ENCODE data around the gene PUM2.
A peak's percentile ranks its signal among the peaks of the same experiment; 100 is the strongest.
"Not testable (repeated sequence)": the region's sequence is repeated elsewhere in the genome, so short reads cannot be mapped to it uniquely, and the experiment has no call there.

The PUM2 gene

DNA sequence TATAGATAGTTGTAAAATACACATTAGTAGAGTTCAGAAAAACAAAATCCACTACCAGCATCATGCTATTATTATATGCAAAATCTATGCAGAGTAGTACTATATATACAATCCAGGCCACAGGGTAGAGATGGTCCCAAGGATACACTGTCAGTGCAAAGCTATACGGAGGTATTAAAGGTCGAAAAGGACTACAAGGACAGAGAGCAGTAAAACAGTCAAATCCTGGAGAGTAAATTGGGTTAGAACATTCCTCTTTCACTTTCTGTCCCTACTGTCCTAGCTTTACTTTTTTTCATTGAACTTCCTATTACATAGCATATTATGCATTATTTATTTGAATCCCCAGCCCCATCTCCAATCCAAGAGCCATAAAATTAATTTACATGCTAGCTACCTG is 86.0 kb downstream of the PUM2 start:
- Mint-ChIP-seq H3K4me3 (no peak overlapping the region), H3K27ac (no peak overlapping the region), H3K36me3 (ENCODE audit: low read depth) (peaks cover 21% of the 10 kb centered on the region)

DNA sequence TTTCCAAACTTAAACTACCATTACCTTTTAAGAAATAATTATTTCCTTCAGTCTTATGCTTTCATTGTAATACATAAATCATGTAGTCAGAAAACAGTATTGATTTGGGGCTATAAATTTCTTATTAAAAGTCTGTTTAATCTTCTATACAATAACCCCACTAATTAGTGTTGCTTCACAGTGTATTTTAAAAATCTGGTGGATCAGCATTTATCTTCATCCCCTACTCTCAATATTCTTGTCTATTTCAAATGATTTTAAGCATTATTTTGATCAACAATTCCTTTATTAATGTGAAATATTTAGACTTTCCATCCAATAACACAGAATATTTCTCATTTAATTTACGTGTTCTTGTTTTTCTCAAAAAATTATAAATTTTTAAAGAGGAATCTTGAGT is 93.2 kb downstream of the PUM2 start:
- H3K4me1 Mint-ChIP-seq (ENCODE audit: low read depth): no peaks in the 10 kb centered on the region
- H3K9me3 Mint-ChIP-seq: no peaks in the 10 kb centered on the region
- peaks cover 34% of the 10 kb centered on the region for H3K36me3 Mint-ChIP-seq (ENCODE audit: low read depth)
- no peak overlapping the region for H3K4me3 Mint-ChIP-seq
- no peaks in the 10 kb centered on the region for H3K27me3 Mint-ChIP-seq (ENCODE audit: low read depth)
- H3K27ac Mint-ChIP-seq: no peak overlapping the region

More for the DNA sequence above, 86.0 kb downstream of the PUM2 start:
- peaks cover 11% of the 10 kb centered on the region for H3K4me1 Mint-ChIP-seq (ENCODE audit: low read depth)
- H3K9me3 Mint-ChIP-seq: no peaks in the 10 kb centered on the region
- no peaks in the 10 kb centered on the region for H3K27me3 Mint-ChIP-seq (ENCODE audit: low read depth)

DNA sequence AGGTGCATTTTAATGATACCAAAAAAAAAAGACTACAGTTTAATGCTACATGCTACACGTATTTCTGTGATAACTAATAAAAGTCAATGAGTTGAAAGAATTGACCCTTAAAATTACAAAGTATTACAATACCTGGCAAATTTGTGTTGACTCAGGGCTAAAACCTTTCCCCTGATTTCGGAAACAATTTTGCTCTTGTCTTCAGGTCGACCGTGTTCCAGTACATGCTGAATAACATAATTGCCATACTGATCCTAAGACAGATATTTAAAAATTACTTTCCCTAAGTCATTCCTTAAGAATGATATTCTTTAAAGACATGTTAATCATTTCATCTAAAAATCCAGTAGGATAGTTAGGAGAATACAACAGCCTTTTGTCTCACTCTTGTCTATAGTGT is 95.9 kb downstream of the PUM2 start:
- no peak overlapping the region for H3K4me3 Mint-ChIP-seq
- no peaks in the 10 kb centered on the region for H3K27me3 Mint-ChIP-seq (ENCODE audit: low read depth)
- peaks cover 47% of the 10 kb centered on the region for H3K36me3 Mint-ChIP-seq (ENCODE audit: low read depth)
- H3K27ac Mint-ChIP-seq: no peak overlapping the region
- peaks cover 3% of the 10 kb centered on the region for H3K4me1 Mint-ChIP-seq (ENCODE audit: low read depth)
- no peaks in the 10 kb centered on the region for H3K9me3 Mint-ChIP-seq

DNA sequence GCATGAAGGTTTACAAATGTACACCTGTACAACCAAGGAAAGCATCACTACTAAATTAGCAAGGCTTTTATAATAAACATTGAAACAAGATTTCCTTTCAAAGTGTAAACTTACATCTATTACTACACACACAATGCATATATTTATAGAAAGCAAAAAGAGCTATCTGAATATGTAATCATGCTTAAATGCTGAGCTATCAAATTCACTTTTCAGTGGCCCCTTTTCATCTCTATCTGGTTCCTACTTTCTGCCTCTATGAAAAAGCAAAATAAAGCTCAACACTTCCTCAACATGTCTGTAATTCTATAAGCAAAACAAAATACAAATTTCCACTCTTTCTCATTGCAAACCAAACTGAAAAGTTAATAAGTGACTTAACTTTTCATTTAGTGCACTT is 100.2 kb downstream of the PUM2 start:
- H3K4me1 Mint-ChIP-seq (ENCODE audit: low read depth): peaks cover 3% of the 10 kb centered on the region
- H3K4me3 Mint-ChIP-seq: no peak overlapping the region
- no peaks in the 10 kb centered on the region for H3K9me3 Mint-ChIP-seq
- H3K27ac Mint-ChIP-seq: no peak overlapping the region
- H3K27me3 Mint-ChIP-seq (ENCODE audit: low read depth): no peaks in the 10 kb centered on the region
- peaks cover 50% of the 10 kb centered on the region for H3K36me3 Mint-ChIP-seq (ENCODE audit: low read depth)

DNA sequence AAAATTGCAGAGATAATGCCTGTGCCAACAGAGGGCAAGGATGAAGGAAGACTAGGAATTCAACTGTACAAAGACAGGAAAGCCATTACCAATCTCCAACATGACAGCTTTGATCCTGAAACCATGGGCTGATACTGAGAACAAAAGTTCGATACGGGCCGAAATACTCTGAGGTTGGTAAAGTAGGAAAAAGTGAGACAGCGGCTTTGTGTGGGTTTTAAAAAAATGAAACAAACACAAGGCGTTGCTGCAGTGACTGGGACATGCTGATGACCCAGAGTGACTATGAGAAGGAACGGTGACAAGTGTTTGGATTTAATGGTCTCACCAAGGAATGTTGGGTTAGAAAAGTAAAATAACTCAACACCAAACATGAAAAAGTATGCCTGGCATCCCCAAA is 101.5 kb downstream of the PUM2 start:
- no peaks in the 10 kb centered on the region for H3K27me3 Mint-ChIP-seq (ENCODE audit: low read depth)
- no peak overlapping the region for H3K27ac Mint-ChIP-seq
- H3K36me3 Mint-ChIP-seq (ENCODE audit: low read depth): peaks cover 42% of the 10 kb centered on the region
- no peak overlapping the region for H3K4me3 Mint-ChIP-seq
- peaks cover 3% of the 10 kb centered on the region for H3K4me1 Mint-ChIP-seq (ENCODE audit: low read depth)
- H3K9me3 Mint-ChIP-seq: no peaks in the 10 kb centered on the region

DNA sequence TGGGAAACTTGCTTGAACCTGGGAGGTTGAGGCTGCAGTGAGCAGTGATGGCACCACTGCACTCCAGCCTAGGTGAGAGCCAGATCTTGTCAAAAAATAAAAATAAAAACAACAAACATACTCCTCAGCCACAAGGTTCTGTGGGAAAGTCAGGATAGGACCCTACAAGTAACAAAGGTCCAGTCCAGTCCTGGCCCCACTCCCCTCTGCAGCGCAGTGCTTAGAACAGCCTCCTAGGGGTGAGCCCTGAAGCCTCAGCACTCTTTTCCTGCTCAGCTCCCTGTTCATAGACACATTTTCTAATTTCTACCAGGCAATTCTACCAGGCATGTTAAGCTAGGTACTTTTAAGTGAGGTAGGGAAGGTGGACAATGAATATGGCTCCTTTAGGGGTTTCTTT is 103.6 kb downstream of the PUM2 start:
- Mint-ChIP-seq H3K4me3 (no peak overlapping the region), H3K4me1 (ENCODE audit: low read depth) (peaks cover under 1% of the 10 kb centered on the region), H3K36me3 (ENCODE audit: low read depth) (peaks cover 30% of the 10 kb centered on the region), H3K27me3 (ENCODE audit: low read depth) (peaks cover under 1% of the 10 kb centered on the region), H3K9me3 (no peaks in the 10 kb centered on the region), H3K27ac (no peak overlapping the region)

DNA sequence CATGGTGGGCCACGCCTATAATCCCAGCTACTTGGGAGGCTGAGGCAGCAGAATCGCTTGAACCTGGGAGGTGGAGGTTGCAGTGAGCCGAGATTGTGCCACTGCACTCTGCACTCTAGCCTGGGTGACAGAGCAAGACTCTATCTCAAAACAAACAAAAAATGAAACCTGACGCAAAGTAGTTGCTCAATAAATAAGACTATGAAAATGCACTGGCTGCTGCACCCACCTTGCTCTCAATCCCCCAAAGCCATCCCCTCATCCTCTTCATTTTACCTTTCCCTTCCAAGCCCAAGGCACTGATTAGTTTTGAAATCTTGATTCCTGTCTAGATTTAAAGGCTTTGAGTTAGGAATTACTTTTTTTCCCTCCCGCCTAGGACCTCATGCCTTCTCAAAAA is 107.0 kb downstream of the PUM2 start:
- not testable (repeated sequence) for H3K27me3 Mint-ChIP-seq (ENCODE audit: low read depth); H3K36me3 Mint-ChIP-seq (ENCODE audit: low read depth); H3K27ac Mint-ChIP-seq; H3K4me3 Mint-ChIP-seq; H3K4me1 Mint-ChIP-seq (ENCODE audit: low read depth); H3K9me3 Mint-ChIP-seq

DNA sequence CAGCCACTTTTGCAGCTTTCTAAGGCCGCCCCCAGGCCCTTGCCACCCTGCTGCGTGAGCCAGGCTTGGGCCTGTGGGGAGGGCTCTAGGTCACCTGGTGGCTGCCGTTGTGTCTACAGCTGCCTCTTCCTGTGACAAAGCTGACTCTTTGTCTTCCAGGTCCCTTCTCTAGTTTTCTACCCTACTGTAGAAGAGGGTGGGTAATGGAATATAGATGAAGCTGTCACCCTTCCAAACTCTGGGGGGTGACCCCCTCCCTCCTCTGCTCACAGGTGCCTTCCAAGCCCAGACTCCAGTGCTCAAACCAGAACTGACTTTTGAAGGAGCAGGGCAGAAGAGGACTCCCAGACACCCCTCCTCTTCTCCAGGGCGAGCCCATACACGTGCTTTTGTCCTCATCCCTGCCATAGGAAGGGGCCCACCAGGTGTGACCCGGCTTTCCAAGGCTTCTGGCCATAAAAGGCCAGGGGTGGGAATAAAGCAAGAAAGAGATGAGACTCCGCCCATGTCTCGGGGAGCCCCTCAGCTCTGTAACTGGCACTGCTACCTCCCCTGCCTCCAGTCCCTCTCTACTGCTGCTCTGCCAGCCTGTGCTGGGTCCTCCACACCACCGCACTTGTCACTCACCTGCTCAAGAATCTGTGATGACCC is 107.8 kb downstream of the PUM2 start:
- Mint-ChIP-seq H3K4me1 (ENCODE audit: low read depth) (no peaks in the 10 kb centered on the region), H3K27me3 (ENCODE audit: low read depth) (peaks cover 14% of the 10 kb centered on the region), H3K4me3 (no peak overlapping the region), H3K27ac (no peak overlapping the region), H3K9me3 (no peaks in the 10 kb centered on the region), H3K36me3 (ENCODE audit: low read depth) (peaks cover 3% of the 10 kb centered on the region)

DNA sequence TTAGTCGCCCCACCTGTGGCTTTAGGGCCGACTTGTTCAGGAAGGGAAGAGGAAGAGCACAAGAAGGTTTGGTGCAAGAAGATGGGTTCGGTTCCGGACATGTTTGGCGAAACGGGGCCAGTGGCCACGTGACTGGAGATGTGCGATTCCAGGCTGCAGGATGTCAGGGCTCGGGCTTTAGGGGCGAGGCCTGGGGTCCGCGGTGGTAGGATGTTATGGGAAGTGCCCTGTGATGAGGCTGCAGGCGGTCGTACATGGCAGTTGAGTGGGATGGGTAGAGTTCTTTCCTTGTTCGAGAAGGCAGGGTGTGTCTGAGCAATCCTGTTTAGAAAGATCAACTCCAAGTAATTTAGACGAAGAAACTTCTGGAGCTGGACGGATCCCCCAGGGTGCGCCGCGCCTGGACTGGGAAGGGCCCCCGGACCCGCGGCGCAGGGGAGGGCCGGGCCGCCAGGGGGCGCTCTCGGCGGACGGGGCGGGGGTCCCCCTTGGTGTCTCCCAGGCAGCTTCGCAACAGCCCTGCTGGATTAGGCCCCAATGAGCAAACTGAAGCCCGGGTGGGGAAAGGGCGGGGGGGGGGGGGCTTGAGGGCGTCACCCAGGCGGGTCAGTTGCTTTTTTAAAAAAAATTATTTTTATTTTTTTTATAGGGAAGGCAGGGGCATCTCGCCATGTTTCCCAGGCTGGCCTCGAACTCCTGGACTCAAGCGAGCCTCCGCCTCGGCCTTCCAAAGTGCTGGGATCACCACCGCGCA is 108.5 kb downstream of the PUM2 start:
- Mint-ChIP-seq H3K27me3 (ENCODE audit: low read depth) (peaks cover 20% of the 10 kb centered on the region), H3K27ac (peak overlapping the region; percentile 11), H3K4me3 (peak overlapping the region; percentile 44)

DNA sequence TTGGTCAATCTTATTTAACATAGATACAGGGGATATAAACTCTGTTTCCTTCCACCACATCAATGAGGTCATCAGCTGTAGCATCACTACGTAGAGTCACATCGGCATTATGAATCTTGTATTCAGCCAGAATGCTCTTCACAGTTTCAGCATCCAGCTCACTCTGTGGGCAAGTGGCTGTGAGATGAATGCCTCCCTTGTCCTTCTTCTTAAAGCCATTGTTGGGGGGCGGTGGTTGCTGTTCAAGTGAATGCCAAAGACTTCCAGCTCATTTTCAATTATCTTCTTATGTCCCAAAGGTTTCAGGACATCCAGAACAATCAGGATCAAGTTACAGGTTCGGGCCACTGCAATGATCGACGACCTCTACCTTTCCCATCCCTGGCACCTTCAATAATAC is 110.4 kb downstream of the PUM2 start:
- H3K36me3 Mint-ChIP-seq (ENCODE audit: low read depth); H3K4me3 Mint-ChIP-seq; H3K27ac Mint-ChIP-seq; H3K4me1 Mint-ChIP-seq (ENCODE audit: low read depth); H3K9me3 Mint-ChIP-seq: not testable (repeated sequence)
- peaks cover 27% of the 10 kb centered on the region for H3K27me3 Mint-ChIP-seq (ENCODE audit: low read depth)

More for the DNA sequence above, 108.5 kb downstream of the PUM2 start:
- Mint-ChIP-seq H3K36me3 (ENCODE audit: low read depth) (no peaks in the 10 kb centered on the region), H3K9me3 (no peaks in the 10 kb centered on the region), H3K4me1 (ENCODE audit: low read depth) (no peaks in the 10 kb centered on the region)

DNA sequence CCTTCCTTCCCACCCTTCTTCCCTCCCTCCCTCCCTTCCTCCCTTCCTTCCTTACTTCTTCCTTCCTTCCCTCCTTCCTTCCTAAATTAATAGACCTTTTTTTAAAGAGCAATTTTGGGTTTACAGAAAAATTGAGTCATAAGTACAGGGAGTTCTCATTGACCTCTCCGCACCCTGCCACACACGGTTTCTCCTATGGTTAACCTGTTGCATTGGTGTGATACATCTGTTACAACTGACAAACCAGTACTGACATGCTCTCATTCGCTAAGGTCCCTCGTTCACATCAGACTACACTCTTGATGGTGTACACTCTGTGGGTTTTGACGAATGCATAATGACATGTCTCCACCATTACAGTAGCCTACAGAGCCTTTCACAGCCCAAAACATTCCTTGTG is 114.1 kb downstream of the PUM2 start:
- H3K27ac Mint-ChIP-seq: no peak overlapping the region
- H3K36me3 Mint-ChIP-seq (ENCODE audit: low read depth): no peaks in the 10 kb centered on the region
- H3K4me3 Mint-ChIP-seq: no peak overlapping the region
- peaks cover 29% of the 10 kb centered on the region for H3K27me3 Mint-ChIP-seq (ENCODE audit: low read depth)
- H3K9me3 Mint-ChIP-seq: no peaks in the 10 kb centered on the region
- no peaks in the 10 kb centered on the region for H3K4me1 Mint-ChIP-seq (ENCODE audit: low read depth)

DNA sequence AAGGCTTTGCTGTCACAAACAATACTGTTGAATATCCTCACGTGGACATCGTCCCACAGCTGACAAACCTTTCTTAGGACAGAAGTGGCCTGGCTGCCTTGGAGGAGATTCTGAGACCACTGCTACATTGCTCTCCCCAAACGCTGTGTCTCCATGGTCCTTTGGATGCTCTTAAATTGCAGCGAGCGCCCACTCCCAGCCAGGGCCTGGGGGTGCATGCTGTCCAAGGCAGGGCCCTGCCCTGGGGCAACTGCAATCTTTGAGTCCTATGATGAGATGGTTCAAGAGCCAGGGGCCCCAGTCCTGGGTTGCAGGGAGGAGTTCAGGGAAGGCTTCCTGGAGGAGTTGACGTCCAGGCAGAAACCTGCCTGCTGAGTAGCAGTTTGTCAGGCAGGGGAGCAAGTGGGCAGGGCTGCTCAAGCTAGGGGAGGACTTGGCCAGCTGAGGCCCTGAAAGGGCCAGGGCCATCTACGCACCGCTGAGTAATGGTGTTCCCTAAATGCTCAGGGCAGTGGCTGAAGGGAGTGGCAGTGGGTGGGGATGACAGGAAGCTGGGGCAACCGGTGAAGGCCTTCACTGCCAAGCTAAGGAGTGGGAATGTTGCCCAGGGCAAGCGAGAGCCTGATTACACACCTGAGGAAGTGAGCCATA is 114.9 kb downstream of the PUM2 start:
- Mint-ChIP-seq H3K9me3 (no peaks in the 10 kb centered on the region), H3K4me3 (no peak overlapping the region), H3K27ac (no peak overlapping the region), H3K27me3 (ENCODE audit: low read depth) (peaks cover 28% of the 10 kb centered on the region), H3K4me1 (ENCODE audit: low read depth) (no peaks in the 10 kb centered on the region), H3K36me3 (ENCODE audit: low read depth) (no peaks in the 10 kb centered on the region)

DNA sequence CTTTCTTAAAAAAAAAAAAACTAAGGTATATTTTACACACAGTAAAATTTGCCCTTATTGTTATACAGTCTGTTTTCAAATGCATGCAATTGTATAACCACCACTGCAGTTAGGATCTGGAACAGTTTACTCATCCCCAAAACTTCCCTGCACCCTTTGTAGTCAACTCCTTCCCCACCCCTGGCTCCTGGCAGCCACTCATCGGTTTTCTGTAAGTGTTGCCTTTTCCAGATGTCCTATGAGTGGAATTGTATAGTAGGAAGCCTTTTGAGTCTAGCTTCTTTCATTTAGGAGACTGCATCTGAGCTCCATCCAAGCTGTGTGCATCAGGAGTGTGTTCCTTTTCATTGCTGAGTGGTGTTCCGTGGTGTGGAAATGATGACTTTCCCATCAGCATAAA is 116.0 kb downstream of the PUM2 start:
- H3K9me3 Mint-ChIP-seq; H3K36me3 Mint-ChIP-seq (ENCODE audit: low read depth); H3K4me3 Mint-ChIP-seq; H3K4me1 Mint-ChIP-seq (ENCODE audit: low read depth); H3K27ac Mint-ChIP-seq: not testable (repeated sequence)
- H3K27me3 Mint-ChIP-seq (ENCODE audit: low read depth): peaks cover 28% of the 10 kb centered on the region

DNA sequence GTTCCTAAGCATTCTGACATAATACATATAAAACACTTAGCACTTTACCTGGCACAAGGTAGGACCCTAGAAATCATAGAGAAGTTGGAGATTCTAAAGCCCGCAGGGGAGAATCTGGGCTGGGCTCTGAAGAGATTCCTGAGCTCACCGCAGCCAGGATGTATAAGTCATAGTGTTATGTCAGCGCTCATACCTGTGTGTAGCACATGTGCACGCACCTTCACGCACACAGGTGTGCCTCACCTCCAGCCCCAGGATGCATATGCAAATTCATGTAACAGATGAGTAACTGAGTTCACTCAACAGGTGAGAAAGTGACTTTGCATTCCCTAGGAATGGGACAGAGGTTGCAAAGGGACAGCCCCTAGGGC is 117.8 kb downstream of the PUM2 start:
- no peak overlapping the region for H3K27ac Mint-ChIP-seq
- no peaks in the 10 kb centered on the region for H3K36me3 Mint-ChIP-seq (ENCODE audit: low read depth)
- H3K4me1 Mint-ChIP-seq (ENCODE audit: low read depth): no peaks in the 10 kb centered on the region
- H3K27me3 Mint-ChIP-seq (ENCODE audit: low read depth): peaks cover 32% of the 10 kb centered on the region
- no peaks in the 10 kb centered on the region for H3K9me3 Mint-ChIP-seq
- no peak overlapping the region for H3K4me3 Mint-ChIP-seq

DNA sequence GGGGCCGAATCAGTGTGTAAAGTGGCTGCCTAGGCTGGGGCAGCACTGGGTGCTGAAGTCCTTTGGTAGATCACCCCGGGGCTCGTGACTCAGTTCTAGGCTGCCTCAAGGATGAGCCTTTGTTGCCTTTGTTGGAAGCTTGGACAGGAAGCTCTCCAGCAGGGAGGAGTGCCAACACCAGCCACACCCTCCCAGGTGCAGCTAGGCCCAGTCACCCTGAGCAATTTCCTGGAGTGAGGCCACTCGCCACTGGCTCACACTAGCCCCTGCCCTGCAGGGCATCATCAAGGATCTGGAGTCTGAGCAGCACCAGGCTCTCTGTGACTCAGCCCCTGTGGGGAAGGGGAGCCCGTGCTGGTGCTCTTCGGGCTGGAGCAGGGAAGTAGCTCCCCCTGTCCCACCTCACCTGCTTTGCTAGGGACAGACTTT is 119.0 kb downstream of the PUM2 start:
- peaks cover 30% of the 10 kb centered on the region for H3K27me3 Mint-ChIP-seq (ENCODE audit: low read depth)
- no peaks in the 10 kb centered on the region for H3K4me1 Mint-ChIP-seq (ENCODE audit: low read depth)
- H3K9me3 Mint-ChIP-seq: no peaks in the 10 kb centered on the region
- no peak overlapping the region for H3K27ac Mint-ChIP-seq
- H3K4me3 Mint-ChIP-seq: no peak overlapping the region
- H3K36me3 Mint-ChIP-seq (ENCODE audit: low read depth): no peaks in the 10 kb centered on the region

All from T-helper 1 cell treated with Interleukin-12 subunit alpha and Interleukin-12 subunit beta and Interleukin-4 antibody, amounts not matched to agents 30 μg/mL and 1 μg/mL, for 36 hours (primary cell).